ENCODE data around the gene GTPBP6.

The GTPBP6 gene, protein sequence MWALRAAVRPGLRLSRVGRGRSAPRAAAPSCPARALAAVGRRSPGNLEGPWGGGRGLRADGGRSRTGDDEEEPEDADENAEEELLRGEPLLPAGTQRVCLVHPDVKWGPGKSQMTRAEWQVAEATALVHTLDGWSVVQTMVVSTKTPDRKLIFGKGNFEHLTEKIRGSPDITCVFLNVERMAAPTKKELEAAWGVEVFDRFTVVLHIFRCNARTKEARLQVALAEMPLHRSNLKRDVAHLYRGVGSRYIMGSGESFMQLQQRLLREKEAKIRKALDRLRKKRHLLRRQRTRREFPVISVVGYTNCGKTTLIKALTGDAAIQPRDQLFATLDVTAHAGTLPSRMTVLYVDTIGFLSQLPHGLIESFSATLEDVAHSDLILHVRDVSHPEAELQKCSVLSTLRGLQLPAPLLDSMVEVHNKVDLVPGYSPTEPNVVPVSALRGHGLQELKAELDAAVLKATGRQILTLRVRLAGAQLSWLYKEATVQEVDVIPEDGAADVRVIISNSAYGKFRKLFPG

DNA sequence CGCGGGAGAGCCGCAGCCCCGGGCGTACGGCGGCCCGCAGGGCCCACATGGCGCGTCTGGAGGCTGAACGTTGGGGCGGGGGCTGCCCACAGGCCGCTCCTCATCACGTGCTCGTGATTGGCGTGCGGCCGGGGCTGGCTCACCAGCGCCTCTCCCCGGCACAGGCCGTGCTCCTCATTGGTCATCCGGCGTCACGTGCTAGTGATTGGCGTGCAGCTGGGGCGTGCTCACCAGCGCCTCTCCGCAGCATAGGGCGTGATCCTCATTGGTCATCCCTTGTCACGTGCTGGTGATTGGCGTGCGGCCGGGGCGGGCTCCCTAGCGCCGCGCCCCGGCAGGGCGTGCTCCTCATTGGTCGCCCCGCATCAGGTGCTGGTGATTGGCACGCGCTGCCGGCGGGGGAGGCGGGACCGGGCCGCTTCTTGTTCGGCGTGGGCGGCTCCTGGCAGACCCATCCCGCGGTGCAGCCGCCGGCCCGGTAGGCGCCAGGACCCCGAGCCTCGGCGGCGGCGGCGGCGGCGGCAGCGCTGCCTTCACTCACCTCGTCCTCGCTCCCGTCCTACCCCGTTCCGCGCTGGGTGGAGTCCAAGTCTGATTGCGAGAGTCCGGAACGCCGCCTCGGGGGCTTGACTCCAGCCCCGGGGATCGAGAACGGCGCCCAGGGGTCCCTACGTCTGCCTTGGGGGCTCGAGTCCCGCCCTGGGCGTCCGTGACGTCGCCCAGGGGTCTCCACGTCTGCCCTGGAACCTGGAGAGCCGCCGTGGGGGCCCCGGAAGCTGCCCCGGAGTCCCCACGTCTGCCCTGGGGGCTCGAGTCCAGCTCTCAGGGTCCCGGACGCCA lies at the start of gene GTPBP6:
Gene GTPBP6, minus strand, starts transcription at position 58 of the 840 bp plus-strand sequence. Its CDS starts 9 bp downstream, at position 49.
- no peak for DNase-seq

DNA sequence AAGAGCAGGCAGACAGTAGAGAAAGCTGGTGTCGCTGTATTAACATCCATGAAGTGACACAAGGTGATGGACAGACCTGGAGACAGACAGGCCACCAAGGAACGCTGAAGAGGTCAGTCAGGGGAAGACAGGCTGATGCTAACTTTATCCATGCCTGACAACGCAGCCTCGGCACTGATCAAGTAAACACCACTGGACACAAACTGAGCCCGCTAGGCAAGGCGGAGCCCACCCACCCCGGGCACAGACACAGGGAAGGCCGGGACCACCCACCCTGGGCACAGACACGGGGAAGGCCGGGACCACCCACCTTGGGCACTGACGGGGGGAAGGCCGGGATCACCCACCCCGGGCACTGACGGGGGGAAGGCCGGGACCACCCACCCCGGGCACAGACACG lies 49.3 kb upstream of the GTPBP6 start:
- no peak for DNase-seq

DNA sequence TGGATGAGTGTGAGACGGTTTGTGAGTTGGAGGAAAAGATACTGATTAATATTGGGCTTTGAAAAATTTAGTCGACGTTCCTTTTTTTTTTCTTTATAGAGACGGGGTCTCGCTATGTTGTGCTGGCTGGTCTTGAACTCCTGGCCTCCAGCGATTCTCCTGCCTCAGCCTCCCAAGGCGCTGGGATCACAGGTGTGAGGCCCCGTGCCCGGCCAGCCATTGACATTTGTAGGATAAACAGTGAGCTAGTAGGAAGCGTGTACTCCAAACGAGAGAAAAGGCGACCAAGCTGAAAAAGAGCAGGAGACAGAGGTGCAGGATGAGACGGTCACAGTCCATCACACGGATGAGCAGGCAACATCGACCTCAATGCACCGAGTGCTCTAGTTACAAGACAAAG lies 48.8 kb upstream of the GTPBP6 start:
- no peak for DNase-seq

DNA sequence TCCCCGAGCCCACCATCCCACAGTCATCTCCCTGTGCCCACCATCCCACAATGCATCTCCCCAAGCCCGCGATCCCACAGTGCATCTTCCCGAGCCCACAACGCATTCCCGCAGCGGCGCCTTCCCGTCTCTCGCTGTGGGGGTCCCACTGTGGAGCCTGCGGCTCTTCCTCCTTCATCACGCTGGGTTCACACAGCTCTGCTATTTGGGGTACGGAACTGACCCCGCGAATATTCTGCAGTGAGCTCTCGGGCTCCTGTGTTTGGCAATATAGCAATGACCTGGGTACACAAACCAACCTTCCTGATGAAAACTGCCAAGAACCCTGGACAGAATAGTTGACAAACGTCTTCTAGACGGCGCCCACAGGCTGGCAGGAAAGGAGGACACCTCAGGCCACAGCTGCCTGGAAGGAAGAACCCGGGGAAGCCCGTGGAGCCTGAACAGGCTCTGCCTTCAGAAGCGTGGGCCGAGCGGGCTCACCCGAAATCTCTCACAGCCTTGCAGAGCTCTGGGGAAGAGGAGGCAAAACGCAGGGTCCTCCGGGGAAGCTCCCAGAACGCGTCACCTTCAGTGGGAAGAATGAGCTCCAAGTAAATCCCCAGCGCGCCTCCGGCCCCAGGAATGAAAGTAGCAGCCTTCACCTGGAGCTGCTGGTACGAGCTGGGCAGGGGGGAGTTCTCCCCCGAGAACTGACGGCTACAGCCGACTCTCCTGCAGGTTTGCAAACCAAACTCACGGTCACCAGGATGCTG lies 45.2 kb upstream of the GTPBP6 start:
- no peak for DNase-seq

DNA sequence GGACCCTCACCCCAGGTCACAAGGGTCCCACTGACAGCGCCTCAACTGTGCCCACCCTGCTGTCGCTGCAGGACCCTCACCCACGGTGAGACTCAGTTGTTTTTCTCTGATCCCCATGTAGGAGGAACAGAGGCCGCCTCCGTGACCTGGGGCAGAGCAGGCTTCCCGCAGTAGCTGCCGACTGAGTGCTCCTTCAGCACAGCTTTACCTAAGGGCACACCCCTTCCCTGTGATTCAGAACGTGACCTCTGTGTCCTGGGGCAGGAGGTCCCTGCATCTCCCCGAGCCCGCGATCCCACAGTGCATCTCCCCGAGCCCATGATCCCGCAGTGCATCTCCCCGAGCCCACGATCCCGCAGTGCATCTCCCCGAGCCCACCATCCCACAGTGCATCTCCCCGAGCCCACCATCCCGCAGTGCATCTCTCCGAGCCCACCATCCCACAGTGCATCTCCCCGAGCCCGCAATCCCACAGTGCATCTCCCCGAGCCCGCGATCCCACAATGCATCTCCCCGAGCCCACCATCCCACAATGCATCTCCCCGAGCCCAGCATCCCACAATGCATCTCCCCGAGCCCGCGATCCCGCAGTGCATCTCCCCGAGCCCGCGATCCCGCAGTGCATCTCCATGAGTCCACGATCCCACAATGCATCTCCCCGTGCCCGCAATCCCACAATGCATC lies 44.5 kb upstream of the GTPBP6 start:
- DNase-seq = no peak

DNA sequence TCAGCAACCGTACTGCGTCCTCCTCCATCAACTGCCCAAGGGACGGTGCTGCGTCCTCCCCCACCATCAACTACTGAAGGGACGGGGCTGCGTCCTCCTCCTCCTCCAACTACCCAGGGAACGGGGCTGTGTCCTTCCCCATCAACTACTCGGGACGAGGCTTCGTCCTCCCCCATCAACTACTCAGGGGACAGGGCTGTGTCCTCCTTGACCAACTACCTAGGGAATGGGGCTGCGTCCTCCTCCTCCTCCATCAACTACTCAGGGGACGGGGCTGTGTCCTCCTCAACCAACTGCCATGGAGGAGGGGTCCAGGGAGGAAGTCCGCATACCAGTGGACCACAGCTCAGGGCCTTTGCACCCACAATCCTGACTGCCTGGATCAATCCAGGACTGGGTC lies 43.8 kb upstream of the GTPBP6 start:
- DNase-seq = no peak

DNA sequence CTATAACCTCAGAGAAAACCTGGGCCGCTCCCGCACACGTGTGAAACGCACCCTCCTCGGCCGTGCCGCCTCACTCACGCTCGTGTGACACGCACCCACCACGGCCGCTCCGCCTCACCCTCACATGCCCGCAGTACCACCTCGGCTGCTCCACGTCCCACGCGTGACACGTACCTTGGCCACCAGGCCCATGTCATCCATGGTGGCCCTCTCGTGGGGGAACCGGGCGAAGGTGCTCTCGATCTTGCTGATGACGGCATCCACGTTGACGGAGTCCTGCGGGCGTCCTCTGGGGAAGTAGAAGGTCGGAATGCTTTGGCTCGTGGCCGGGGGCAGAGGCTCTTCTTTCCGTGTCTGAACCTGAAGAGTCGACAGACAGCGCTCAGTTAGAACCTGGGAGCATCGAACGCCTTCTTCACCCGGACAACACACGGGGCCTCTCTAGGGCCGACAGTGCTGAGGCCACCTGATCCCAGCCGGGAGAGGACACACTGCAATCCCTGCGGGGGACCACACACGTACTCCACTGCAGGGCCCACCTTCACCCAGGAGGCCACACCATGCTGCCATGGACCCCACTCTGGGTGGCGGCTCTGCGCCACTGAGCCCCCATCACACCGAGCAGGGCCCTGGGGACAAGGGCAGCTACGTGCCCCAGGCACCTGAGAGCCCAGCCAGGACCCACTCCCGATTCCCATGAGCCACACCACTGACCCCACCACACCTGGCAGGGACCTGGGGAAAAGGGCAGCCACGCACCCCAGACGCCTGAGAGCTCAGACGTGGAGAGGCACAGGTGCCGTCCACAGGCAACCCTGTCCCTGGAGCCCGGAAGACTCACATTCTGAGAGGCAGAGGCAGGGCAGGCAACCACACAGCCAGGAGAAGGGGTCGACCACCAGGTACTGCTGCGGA lies 42.9 kb upstream of the GTPBP6 start:
- no peak for DNase-seq

DNA sequence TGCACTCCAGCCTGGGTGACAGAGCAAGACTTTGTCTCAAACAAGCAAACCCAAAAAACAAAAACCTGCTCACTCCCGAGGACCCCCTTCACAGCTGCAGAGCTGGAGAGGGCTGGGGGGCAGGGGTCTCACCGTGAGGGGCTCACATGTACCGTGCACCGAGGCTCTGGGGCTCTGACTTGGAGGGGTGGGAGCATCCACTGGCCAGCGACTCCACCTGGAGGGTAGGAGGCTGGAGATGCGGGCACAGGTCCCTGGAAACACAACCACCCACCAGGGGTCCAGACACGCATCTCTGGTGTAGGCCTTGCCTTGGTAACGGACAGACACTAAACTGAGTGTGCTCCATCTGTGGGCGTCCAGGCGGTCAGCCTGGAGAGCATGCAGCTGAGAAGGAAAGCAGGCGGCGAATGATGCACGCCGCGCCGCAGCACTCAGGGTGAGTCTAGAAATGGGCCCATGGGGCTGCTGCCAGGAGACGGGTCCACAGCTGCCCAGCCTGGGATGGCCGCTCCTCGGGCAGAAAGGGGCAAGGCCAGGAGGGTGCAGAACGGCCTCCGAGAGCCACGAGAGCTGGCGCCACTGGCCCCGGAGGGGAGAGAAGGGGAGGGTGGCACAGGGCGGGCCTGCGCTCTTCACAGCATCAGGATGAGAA lies 42.0 kb upstream of the GTPBP6 start:
- DNase-seq = no peak

DNA sequence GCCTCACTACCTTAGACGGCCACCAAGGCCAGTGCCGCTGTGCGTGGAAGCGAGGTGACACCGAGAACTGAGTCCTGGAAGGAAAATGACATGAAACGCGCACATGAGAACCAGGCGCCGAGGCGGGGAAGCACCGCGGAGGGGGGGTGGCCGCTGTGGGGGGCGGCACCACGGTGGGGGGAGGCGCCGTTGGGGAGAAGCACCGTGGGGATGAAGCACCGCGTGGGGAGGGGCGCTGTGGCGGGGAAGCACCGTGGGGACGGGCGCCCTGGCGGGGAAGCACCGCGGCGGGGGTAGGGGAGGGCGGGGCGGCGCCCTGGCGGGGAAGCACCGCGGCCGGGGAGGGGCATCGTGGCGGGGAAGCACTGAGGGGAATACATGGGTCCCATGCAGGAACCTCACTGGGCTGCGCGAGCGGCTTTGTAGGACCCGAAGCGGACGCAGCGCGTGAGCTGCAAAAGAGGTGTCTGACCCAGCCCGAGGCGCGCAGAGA lies 40.1 kb upstream of the GTPBP6 start:
- DNase-seq = no peak

DNA sequence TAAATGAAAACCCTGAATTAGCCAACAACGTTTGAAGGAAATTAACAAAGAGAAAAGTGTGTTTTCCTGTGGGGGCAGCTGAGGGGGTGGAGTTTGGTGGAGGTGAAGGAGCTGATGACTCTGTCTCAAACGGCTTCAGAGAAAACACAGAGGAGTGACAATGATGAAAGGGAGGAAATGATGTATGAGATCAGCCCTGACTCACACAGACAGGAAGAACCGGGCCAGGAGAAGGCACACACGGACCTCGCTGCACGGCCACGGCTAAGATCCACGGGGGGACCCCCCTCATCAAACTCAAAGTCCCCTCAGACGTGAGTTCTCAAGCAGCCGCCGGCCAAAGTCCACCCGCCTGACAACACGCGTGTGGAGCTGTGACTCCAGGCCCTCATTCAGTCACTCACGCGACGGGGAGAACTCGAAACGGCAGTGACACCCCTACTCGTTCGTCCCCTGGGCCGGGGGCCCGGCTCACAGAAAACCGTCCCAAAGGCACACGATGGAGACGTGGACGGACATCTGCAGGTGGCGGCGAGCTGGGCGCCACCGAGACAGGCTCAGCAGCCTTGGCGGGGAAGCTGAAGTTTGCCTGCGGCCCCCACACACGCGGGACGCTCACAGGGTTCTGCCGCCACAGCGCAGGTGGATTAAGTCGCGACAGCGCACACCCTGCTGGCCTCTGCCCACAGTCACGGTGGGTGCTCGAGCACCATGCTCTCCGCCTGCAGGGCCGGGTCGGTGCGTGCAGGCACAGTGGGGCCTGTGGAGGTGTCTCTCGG lies 39.3 kb upstream of the GTPBP6 start:
- DNase-seq = peak; percentile 9 to 11

DNA sequence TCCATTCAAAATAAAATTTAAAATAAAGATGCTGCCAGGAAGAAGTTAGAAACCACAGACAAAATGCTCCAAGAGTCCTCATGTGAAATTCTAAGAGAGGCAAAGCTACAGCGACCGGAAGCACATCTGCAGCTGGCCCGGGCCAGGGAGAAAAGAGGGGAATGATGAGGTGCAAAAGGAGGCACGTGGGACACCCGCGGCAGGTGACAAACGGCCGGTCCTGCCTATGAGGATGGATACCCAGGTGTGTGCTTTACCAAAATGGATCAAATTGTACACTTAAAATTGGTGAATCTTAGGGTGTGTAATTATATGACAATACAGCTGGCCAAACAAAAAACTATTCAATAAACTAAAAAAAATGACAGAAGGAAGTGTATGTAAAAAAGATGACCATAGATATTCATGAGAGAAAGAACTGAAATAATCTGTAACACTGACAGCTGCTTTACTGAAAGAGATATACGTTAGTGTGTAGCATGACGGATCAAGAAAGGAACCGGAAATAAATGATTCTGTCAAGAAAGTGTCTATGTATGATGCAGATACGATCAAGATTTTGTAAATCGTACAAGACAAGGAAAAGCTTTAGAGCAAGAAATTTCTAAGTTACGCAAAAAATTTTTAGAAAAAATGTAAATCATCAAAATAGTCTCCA lies 38.6 kb upstream of the GTPBP6 start:
- no peak for DNase-seq

DNA sequence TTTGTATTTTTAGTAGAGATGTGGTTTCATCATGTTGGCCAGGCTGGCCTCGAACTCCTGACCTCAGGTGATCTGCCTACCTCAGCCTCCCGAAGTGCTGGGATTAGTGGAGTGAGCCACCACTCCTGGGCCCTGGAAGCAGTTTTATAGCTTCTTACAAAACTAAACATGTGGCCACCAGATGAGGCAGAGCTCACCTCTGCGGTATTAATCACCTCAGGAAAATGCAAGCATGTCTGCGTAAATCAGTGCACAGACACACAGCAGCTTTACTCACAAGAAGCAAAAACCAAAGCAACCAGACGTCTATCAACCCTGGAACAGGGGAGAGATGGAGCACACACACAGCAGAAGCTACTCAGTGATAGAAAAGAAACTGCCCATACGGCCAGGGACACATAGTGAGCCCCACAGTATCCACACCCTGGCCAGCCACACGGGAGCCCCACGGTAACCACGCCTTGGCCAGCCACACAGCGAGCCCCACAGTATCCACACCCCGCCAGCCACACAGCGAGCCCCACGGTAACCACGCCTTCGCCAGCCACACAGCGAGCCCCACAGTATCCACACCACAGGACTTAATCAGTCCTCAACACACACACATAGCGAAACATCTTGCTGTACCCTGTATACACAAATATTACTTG lies 37.9 kb upstream of the GTPBP6 start:
- no peak for DNase-seq

DNA sequence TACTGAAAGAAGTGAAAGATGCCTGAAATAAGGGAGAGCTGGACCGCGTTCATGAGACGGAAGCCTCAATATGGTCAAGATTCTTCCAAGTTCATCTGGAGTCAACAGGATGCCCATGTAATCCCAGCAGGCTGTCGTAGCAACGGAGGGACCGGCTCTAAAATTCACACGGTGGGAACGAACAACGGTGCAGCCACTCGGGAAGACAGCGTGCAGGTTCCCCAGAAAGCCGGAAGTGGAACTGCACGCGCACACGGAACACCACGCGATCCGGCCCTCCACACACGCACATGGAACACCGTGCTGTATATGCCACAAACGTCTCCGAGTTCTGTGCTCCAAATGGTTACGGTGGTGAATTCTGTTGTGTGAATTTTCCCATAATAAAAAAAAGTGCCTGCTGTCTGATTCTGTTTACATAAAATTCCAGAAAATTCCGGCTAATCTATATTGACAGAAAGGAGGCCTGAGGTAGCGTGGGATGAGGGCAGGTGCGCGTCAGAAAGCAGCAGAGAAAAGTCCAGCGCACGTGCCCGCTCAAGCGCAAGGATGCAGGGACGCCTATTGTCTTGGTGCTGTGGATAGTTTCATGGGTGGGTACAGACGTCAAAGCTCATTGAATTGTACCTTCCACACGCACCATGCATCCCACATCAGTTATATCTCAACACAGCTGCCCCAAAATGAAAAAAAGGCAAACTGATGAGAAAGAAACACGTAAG lies 36.9 kb upstream of the GTPBP6 start:
- no peak for DNase-seq

DNA sequence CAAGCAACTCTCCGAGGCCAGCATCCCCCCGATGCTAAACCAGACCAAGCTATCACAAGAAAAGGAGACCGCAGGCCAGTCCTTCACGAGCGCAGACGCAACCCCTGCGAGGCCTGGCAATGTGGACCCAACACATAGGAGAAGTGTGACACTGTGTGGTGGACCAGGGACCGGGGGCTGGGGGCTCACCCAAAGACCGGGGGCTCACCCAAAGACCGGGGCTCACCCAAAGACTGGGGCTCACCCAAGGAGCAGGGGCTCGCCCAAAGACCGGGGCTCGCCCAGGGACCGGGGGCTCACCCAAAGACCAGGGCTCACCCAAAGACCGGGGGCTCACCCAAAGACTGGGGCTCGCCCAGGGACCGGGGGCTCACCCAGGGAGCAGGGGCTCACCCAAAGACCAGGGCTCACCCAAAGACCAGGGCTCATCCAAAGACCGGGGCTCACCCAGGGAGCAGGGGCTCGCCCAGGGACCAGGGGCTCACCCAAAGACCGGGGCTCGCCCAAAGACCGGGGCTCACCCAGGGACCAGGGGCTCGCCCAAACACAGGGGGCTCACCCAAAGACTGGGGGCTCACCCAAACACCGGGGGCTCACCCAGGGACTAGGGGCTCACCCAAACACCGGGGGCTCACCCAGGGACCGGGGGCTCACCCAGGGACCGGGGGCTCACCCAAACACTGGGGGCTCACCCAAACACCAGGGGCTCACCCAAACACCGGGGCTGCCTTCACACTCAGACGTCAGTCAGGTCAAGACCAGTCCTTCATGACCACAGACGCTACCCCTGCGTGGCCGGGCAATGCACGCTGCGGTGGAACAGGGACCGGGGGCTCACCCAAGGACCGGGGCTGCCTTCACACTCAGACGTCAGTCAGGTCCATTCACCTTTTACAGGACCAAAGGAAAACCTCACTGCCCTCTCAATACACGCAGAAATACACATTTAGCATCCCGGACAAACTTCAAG lies 35.3 kb upstream of the GTPBP6 start:
- no peak for DNase-seq

DNA sequence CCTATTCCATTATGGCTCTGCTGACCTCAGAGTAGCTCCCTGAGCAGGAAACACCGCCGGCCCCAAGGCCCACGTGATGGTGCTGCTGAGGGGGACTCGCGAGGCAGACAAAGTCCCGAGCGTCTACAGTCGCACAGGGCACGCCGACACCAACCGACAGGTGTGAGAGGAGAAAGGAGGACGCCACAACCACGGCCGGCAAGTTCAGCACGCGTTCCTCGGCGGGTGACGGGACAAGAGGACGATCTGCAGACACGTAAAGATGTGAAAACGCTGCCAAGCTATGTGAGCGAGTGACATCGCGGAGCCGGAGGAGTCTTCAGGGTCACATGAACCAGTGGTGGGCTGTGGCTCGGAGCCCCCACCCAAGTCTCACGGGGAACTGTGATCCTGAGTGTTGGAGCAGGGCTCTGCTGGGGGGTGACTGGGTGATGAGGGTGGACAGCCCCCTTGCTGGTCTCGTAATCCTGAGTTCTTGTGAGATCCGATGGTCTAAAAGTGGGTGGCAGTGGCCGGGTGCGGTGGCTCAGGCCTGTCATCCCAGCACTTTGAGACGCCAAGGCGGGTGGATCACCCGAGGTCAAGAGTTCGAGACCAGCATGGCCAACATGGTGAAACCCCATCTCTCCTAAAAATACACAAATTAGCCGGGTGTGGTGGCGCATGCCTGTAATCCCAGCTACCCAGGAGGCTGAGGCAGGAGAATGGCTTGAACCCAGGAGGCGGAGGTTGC lies 34.2 kb upstream of the GTPBP6 start:
- no peak for DNase-seq

DNA sequence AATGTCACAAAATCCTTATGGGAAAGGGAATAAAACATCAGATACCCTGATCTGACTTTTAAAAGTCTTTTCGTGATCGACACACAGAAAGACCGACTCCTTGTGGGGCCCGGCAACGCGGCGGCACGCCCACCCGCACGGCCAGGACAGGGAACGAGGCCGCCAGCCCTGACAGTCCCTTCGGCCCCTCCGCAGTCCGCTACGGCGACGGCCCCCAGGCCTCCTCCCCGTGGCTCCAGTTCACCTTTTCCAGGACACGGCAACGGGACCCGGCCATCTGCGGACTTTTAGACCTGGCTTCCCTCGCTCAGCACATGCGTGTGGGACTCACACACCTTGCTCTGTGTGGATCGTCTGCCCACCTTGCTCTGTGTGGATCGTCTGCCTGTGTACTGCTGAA lies 33.6 kb upstream of the GTPBP6 start:
- DNase-seq = no peak

All from SW 1271 (cell line).